GM18909 (cell line): ENCODE results near the gene OLFM2.
A peak's percentile ranks its signal among the peaks of the same experiment; 100 is the strongest.
"Not testable (repeated sequence)": the region's sequence is repeated elsewhere in the genome, so short reads cannot be mapped to it uniquely, and the experiment has no call there.

Source experiments
- ATAC-seq: cut with Tn5 transposase; IDR thresholded peaks from one replicate; pipeline ENCODE4 v1.9.1; 2021; ENCODE audit warnings: mild to moderate bottlenecking; ENCODE audit not compliant: unreplicated experiment, poor library complexity

OLFM2 gene

DNA sequence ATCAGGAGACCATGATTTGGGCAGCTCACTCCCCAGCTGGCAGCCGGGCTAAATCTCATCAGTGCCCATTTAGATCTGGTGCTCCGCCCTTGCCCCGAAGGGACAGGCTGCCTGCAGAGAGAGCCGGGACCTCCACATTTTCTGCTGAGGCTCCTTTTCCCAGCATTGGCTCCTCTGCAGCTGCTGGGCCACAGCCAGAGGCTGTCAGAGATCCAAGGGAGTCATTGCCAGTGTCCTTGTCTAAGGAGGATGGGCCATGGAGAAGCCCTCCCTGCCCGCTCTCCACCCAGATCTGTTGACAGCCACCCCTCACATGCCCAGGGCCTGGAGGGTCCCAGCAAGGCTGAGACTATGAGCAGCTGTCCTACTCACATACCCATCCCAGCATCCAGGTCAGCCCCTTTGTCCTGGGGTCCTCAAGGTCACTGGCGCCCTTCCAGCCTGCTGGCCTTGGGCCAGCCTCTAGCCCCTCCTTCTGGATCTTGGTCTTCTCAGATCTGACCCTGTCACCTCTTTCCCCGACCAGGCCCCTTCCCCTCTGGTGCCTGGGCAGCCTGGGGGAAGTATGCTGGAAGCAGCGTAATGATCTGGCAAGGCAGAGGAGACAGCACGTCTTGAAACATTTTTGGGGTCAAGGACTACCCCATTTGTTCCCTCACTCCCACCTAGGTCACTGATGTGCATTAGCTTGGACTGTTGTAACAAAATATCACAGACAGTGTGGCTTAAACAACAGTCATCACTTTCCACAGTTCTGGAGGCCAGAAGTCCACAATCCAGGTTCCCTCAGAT, 93.3 kb downstream of the OLFM2 start:
- ATAC-seq, result no peak

DNA sequence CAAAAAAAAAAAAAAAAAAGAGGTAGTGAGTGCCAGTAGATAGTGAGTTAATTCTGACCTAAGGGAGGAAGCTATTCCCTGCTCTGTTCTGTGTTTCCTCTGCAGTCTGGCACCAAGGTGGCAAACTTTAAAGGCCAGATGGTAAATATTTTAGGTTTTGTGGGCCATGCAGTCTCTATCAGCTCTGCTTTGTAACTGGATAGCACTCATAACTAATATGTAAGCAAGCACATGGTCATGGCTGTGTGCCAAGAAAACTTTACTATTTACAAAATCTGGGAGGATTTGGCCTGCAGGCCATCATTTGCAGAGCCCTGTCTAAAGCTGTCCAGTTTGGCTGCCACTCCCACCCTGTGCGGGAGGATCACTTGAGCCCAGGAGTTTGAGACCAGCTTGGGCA, 96.9 kb downstream of the OLFM2 start:
- ATAC-seq, result no peak

DNA sequence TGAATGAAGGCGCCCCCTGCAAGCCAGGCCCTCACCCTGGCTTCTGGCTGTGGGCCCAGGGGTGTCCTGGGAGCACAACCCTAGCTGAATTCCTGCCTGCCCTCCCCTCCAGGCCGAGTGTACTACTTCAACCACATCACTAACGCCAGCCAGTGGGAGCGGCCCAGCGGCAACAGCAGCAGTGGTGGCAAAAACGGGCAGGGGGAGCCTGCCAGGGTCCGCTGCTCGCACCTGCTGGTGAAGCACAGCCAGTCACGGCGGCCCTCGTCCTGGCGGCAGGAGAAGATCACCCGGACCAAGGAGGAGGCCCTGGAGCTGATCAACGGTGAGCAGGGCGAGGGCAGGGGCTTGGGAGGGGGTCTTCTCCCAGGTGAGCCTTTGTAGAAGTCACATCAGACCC, 98.0 kb downstream of the OLFM2 start:
- no peak for ATAC-seq

DNA sequence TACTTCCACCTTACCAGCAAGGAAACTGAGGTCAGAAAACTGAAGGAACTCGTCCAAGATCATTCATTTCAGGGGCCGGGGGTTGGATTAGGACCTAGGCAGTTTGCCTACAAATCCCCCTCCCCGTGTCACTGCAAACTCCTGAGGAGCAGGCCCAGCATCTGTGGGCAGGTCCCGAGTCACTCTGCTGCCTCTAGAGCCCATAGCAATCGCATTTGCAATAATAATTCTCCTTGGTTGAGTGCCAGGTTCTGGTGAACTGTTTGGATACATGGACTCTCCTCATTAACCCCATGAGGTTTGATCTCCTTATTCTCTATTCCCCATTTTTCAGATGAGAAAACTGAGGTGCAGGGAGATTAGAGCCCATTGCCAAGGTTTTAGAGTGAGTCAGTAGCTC, 100.3 kb downstream of the OLFM2 start:
- no peak for ATAC-seq

DNA sequence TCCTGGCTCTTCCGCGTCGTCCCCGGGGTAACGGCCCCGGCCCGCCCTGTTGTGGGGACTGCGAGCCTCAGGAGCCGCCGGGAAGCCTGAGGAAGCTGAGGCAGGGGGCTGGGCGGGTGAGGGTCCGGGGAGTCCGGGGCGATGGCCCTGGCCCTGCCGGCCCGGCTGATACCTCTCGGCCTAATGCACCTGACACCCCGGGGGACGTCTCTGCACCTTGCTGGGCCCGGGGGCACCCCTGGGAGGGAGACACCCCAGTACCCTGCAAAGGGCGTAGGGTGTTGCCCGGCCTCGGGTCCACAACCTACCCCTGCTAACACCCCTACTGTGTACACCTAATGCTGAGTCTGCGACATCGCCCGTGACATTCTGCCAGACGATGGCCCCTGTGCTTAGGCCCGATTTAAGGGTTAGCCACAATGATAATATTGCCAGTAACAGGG, 100.8 kb downstream of the OLFM2 start:
- ATAC-seq, result peak; percentile 22

DNA sequence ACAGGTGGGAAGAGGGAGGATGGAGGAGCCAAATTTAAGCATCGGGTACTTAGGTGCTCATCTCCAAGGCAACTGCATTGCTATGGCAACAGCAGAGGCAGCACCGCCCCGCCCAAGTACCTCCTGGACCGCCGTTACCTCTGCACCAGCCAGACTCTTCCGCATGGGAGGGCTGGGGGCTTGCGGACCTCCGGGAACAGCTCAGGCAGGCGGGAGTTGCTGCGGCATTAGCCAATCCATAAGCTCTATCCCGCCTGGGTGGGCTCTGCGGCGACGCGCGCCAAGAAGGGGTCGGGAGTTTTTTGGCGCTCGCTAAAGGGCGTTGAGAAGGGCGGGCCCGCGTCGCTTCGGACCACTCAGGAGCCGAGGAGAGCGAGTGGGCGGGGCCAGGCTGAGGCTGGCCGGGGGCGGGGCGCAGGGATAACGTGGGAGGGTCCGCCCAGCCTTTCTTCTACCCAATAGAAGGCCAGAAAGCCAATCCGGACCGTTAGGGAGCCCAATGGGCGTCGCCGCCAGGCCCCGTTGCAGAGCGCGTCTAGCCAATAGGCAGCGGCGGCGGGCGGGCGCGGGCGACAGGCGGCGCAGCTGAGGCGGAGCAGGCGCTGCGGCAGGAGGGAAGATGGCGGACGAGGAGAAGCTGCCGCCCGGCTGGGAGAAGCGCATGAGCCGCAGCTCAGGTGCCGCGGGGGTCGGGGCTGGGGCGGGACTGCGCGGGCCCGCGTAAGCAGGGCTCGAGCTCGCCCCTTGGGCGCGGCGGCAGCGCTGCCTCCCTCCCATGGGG, 101.4 kb downstream of the OLFM2 start, which contains the start of gene PIN1:
Gene PIN1, plus strand, starts transcription at position 593 of the 781 bp plus-strand sequence. Its CDS starts 27 bp downstream, at position 620.
- ATAC-seq, result peak; percentile 96

DNA sequence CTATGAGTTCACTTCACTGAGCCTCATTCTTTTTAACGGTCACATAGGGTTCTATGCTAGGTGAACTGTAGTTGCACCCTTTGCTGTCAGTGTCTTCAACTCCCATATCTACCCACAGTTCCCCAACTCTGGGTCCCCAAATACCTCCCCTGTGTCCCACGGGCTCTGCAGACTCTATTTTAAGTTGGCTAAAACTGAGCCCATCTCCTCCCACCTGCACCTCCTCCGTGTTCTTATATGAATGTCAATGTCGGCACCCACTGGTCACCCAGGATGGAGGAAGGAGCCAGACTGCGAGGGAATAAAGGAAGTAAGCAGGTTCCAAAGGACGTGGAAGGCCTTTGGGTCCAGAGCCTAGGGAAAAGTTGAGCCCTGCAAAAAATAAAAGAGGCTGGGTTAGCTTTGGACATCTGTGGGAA, 102.0 kb downstream of the OLFM2 start:
- no peak for ATAC-seq

DNA sequence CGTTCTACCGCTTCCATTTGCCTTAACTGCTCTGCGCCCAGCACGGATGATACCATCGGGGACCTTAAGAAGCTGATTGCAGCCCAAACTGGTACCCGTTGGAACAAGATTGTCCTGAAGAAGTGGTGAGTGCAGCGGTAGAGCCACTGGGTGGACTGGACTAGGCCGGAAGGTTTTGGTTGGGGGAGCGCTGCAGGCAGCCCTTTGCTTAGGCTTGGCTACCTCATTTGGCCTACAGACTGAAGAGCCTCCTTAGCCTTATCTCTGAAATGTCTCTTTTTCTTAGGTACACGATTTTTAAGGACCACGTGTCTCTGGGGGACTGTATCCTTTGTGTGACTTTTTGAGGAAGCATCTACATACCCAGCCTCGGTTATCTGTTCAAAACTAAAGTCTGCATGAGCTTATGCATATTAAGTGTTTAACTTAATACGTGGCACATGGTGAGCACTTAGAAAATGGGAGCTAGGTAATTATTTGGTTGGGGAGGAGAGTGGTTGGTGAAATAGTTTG, 107.7 kb downstream of the OLFM2 start:
- no peak for ATAC-seq

DNA sequence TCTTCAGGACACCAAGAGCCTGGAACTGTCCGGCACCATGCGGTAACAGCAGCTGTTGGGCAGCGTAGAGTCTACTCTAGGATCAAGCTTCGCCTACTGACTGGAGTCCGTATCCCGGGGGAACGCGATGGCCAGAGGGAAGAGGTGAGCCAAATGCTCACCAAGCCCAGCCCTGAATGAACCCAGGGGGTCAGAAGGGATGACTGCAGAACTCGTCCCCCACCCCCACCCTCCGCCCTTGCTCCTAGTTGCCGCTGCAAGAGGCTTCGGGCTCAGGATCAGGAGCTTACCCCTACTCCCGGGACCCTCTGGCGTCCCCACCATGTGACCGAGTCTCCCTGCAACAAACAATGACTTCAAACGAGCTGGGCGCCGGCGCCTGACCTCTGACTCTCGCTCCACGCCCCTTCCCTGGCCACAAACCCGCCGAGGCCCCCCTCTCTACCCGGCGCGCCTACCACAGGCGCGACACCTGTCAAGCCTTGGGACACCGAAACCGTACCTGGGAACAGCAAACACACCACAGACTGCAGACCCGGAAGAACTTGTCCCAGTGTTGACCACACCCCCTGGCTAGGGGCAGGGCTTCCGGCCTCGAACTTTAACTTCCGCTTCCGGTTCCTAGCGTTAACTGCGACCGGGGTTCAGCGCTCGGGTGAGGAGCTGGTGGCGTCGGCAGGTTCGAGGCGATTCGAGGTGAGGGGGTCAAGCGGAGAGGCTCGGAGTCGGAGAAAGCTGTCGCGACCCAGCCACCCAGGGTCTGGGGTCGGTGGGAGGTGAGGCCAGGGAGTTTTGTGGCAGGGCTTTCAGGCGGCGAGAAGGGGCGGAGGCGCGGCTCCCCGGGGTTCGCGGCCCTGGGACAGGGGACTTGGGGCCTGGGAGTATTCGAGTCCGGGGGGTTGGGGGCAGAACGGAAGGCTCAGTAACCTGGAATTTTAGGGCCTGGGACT, 108.8 kb downstream of the OLFM2 start, which contains the start of gene UBL5:
Gene UBL5, plus strand, starts transcription at position 630 of the 950 bp plus-strand sequence. CDS start 420 bp downstream, outside the sequence.
- peak; percentile 92 for ATAC-seq

DNA sequence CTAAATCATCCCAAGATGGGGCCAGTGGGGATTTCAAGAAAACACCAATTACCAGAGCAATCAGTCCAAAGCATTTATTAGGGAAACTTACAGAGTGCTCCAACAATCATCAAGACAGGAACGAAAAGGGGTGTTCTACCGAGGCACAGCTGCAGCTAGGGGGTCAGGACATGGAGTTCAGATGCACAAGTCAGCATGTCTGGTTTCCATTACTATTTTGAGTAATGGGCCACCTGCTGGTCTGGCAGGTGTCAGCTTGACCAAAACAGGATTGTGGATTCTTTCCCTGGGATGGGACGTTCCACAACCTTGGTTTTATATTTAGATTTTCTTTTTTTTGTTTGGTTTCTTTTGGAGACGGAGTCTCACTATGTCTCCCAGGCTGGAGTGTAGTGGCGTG, 112.5 kb downstream of the OLFM2 start:
- ATAC-seq, result no peak

DNA sequence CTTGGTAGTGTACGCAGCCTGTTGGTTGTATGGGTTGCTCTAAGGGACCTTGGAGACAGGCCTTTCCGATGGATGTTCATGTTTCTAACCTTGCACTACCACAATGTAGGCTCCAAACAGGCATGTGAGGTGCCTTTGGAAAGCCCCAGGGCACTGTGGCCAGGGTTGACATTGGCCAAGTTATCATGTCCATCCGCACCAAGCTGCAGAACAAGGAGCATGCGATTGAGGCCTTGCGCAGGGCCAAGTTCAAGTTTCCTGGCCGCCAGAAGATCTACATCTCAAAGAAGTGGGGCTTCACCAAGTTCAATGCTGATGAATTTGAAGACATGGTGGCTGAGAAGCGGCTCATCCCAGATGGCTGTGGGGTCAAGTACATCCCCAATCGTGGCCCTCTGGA, 116.3 kb downstream of the OLFM2 start:
- ATAC-seq, result not testable (repeated sequence)

DNA sequence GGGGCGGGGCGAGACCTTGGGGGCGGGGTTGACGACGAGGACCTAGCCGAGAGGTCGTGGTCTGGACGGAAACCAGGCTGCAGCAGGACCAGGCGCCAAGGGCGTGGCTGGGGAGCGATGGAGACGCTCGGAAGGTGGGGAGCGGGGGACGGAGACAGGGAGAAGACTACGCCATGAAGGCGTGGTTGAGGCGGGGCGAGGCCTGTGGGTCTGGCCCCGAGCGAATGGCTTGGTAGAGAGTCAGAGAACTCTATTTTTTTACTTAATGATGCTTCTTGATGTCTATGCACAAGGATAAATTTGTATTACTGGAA, 116.8 kb downstream of the OLFM2 start:
- no peak for ATAC-seq

DNA sequence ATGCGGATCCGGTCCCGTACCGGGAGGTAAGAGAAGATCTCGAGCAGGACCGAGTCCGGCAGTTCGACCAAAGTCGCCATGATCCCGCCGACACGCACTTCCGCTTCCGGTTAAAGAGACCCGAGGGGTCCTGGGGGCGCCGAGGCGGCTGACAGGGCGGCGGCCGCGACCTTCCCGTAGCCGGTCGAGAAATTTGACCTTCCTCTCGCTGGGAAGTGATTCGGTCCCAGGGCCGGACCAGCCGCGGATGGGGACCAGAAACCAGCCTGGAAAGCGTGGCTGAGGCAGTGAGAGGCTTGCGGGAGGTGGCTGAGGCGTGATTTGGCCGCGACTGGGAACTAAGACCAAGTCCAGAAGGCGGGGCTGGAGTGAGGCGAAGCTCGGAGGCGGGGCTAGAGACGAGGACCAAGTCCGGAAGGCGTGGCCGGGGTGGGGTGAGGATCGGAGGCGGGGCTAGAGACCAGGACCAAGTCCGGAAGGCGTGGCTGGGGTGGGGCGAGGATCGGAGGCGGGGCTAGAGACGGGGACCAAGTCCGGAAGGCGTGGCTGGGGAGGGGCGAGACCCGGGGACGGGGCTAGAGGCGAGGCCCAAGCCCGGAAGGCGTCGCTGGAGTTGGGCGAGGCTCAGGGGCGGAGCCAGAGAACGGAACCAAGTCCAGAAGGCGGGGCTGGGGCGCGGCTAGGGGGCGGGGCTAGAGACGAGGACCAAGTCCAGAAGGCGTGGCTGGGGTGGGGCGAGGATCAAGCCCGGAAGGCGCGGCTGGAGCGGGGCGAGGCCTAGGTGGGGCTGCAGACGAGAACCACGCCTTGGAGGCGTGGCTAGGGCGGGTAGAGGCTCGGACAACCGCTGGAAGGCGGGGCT, 117.3 kb downstream of the OLFM2 start, which contains the start of gene FBXL12:
Gene FBXL12, minus strand, starts transcription at position 346 of the 862 bp plus-strand sequence. Its CDS starts 266 bp downstream, at position 80.
- peak; percentile 83 for ATAC-seq

DNA sequence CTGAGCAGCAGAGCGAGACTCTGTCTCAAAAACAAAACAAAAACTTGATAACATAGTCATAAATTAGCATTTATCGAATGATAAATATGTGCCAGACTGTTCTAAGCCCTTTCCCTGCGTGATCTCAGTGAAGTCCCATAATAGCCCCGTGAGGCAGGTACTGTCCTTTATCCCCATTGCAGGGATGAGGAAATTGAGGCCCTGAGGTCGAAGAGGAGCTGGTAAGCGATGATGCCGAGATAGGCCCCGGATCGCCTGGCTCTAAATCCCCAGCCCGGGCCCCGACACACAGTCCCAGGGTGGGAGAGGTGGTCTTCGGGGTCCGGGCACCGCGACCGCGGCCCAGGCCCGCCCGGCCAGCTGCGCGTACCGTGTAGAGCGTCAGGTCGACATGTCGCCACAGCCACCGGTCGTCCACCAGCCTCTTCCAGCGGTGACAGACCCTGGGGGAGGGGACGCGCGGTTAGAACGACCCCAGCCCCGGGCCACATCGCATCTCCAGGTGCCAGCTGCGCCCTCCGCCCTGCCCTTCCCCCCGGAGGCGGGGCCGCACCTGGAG, 118.1 kb downstream of the OLFM2 start:
- no peak for ATAC-seq

DNA sequence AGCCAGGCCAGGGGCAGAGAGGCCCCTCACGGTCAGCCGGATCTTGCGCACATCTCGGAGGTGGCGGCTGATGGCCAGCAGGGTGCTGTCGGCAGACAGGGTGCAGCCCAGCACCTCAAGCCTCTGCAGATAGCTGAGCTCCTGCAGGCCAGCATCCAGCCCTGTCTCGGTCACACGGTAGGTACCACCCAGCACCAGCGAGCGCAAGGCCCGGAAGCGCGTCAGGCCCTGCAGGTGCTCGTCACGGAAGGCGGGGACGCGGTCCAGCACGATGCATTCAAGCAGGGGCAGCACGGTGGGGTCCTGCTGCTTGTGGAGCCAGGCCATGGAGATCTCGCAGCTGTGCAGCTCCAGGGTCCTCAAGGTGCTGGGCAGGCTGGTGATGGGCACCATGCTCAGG, 125.2 kb downstream of the OLFM2 start:
- ATAC-seq, result no peak

DNA sequence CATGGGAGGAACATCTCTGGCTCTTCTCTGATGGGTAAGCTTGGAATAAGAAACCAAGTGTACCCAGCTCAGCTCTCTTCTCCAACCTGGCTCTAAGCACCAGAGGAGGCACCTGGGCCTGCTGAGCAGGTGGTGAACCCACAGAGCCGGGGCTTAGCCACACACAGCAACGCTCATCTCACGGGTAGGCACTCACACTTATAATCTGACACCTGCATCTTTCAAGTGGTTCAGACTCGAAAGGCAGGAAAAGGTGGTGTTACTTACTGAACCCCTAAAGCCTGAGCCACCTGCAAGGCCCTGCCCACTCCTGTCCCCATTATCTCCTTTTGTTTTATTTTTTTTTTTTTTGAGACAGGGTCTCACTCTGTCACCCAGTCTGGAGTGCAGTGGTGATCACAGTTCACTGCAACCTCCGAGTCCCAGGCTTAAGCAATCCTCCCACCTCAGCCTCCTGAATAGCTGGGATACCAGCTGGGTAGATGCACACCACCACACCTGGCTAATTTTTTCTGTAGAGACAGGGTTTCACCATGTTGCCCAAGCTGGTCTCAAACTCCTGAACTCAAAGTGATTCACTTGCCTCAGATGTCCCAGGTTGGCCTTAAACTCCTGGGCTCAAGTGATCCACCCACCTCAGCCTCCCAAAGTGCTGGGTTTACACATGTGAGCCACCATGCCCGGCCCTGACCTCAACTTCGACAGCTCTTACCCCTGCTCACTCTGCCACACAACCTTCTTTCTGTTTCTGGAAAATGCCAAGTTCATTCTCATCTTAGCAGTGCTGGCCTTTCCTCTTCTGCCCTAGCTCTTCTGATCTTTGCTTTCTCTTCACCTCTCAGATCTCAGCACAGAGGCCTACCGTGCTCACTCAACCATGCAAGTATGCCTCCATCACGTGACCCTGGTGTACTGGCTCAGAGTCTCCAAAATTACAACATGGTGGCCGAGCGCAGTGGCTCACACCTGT, 127.2 kb downstream of the OLFM2 start:
- ATAC-seq, result no peak

DNA sequence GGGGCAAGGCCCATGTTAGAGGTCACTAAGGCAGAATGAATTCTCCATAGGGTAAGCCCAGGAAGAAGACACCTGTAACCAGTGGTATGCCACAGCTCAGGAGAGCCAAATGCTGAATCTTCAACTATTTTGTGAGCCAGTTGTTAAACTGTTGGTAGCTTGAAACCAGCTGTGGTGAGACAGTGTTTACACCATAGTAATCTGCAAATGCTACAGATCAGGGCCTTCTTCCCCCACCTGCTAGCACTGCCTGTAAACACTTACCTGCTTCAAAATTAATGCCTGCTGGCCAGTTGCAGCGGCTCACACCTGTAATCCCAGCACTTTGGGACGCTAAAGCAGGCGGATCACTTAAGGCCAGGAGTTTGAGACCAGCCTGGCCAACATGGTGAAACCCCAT, 129.5 kb downstream of the OLFM2 start:
- no peak for ATAC-seq
